SU-DHL-6 (cell line): Measurements from ENCODE around the gene IZUMO1R.

Experiments
- H2AFZ ChIP-seq: fragments of 200-600 bp; sonication (generic); 2 replicates; pipeline ENCODE4 v1.6.1; 2014; ENCODE audit warnings: low read depth, mild to moderate bottlenecking, moderate library complexity, mixed read lengths, antibody characterized with exemption, low read length; ENCODE audit not compliant: severe bottlenecking
- H3F3A ChIP-seq: fragments of 200-600 bp; shearing (Covaris generic); 2 replicates; pipeline ENCODE4 v1.6.0; 2016; ENCODE audit warnings: antibody characterized with exemption, mild to moderate bottlenecking; ENCODE audit not compliant: insufficient read depth
- H3K27ac ChIP-seq: fragments of 200-600 bp; sonication (generic); 2 replicates; pipeline ENCODE4 v1.5.1; 2016; ENCODE audit warnings: low read depth, mild to moderate bottlenecking, low read length, moderate library complexity, mixed read lengths
- H3K27me3 ChIP-seq: fragments of 200-600 bp; sonication (generic), shearing (Covaris generic); 2 replicates; pipeline ENCODE4 v1.6.0; 2014; ENCODE audit warnings: mild to moderate bottlenecking, low read length
- H3K36me3 ChIP-seq: fragments of 200-600 bp; sonication (generic); 2 replicates; pipeline ENCODE4 v1.6.1; 2014; ENCODE audit warnings: mild to moderate bottlenecking, low read length, mixed read lengths
- H3K4me2 ChIP-seq: fragments of 300-600, 200-600 bp; shearing (Covaris generic), sonication (generic); 2 replicates; pipeline ENCODE4 v1.6.0; 2014; ENCODE audit warnings: low read length, low read depth, mild to moderate bottlenecking; ENCODE audit not compliant: poor library complexity, severe bottlenecking
- H3K4me3 ChIP-seq: fragments of 200-600 bp; sonication (generic); 2 replicates; pipeline ENCODE4 v1.5.1; 2014; ENCODE audit warnings: antibody characterized with exemption, low read length, mild to moderate bottlenecking, mixed read lengths; ENCODE audit not compliant: insufficient read depth, poor library complexity, severe bottlenecking
- H3K79me2 ChIP-seq: fragments of 200-600 bp; sonication (generic); 2 replicates; pipeline ENCODE4 v1.6.1; 2014; ENCODE audit warnings: mild to moderate bottlenecking, low read length, moderate library complexity; ENCODE audit not compliant: insufficient read depth
- H3K9ac ChIP-seq: fragments of 200-600 bp; sonication (generic); 2 replicates; pipeline ENCODE4 v1.7.0; 2014; ENCODE audit warnings: mild to moderate bottlenecking, low read length
- H3K9me2 ChIP-seq: fragments of 200-600 bp; sonication (generic); replicated peaks from 2 replicates; pipeline ENCODE4 v1.6.1; 2014; ENCODE audit warnings: low read length; ENCODE audit not compliant: insufficient read depth
- H3K9me3 ChIP-seq: fragments of 200-600 bp; sonication (generic); 2 replicates; pipeline ENCODE4 v1.6.1; 2014; ENCODE audit warnings: low read length, mixed read lengths; ENCODE audit not compliant: insufficient read depth
- H4K20me1 ChIP-seq: fragments of 200-600 bp; sonication (generic); 2 replicates; pipeline ENCODE4 v1.6.1; 2014; ENCODE audit warnings: low read depth, mild to moderate bottlenecking, antibody characterized with exemption, low read length, moderate library complexity, mixed read lengths
- EZH2phosphoT487 ChIP-seq: fragments of 200-600 bp; sonication (generic), shearing (Covaris generic); conservative IDR thresholded peaks from 2 replicates; pipeline ENCODE4 v1.6.1; 2018; ENCODE audit warnings: mild to moderate bottlenecking, antibody characterized with exemption, low read length, moderate library complexity, mixed read lengths
- TF ChIP-seq, protein P1 (sequence below): fragments of 200-600 bp; sonication (generic); IDR thresholded peaks from one replicate; pipeline ENCODE4 v1.5.1; 2017; ENCODE audit warnings: antibody characterized with exemption, mild to moderate bottlenecking, low read length, moderate library complexity; ENCODE audit not compliant: insufficient read depth, poor library complexity, severe bottlenecking

Gene IZUMO1R

DNA sequence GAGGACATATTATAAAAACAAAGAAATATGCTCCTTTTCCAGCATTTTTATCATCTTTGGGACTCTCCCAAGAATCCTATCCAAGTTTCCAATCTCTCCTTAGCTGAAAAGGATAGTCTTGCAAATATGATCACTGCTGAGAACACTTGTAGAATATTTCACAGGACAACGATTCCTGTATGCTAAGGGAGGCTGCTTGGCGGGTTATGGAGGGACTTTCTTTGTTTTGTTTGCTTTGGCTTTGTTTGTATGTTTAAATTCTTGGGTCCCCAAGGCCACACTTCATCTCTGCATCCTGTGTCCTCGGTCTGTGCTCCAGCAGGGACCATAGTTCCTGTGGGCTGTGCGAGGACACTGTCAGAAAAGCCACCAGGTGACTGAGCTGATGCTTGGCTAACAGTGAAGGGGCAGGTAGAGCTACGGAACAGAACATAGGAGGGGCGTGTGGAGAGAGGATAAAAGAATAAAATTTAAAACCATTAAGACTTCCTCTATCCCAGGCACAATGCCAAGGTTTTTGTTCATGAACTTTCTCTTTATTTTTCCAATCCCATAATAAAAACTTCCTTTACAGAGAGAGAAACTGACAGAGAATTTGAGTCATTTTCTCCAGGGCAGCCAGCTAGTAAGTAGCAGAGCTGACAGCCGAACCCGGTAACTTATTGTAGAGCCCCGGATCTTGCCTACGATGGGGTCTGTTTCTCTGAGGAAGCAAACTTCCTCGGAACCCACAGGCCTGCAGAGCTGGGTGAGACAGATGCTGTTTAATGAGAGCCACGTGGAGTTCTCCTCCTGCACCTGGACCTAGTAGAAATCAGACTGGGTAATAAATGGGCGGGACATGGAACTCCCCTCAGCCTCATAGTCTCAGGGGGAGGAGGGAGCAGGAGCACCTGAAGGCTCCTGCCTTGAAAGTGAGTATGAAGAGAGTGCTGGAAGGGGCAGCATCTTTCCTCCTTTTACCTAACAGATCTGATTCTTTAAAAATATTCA lies at the start of gene IZUMO1R:
TSS of gene IZUMO1R (plus strand) at position 615 of the 993 bp plus-strand sequence. CDS start 1,057 bp downstream, outside the sequence.
- Histone ChIP-seq H3K4me2 (no peak within 1 kb of the TSS), H3K9me2 (no peaks in the 10 kb centered on the region), H3K27ac (no peak within 1 kb of the TSS), H2AFZ (no peak within 1 kb of the TSS), H3K36me3 (no peaks in the 10 kb centered on the region), H3K9ac (no peak within 1 kb of the TSS), H3K79me2 (no peaks in the 10 kb centered on the region), H3K4me3 (no peak within 1 kb of the TSS), H3K9me3 (no peaks in the 10 kb centered on the region), H4K20me1 (no peaks in the 10 kb centered on the region), H3F3A (no peaks in the 10 kb centered on the region), H3K27me3 (no peaks in the 10 kb centered on the region)
- TF ChIP-seq EZH2phosphoT487 = no peak
- TF ChIP-seq, protein P1, sequence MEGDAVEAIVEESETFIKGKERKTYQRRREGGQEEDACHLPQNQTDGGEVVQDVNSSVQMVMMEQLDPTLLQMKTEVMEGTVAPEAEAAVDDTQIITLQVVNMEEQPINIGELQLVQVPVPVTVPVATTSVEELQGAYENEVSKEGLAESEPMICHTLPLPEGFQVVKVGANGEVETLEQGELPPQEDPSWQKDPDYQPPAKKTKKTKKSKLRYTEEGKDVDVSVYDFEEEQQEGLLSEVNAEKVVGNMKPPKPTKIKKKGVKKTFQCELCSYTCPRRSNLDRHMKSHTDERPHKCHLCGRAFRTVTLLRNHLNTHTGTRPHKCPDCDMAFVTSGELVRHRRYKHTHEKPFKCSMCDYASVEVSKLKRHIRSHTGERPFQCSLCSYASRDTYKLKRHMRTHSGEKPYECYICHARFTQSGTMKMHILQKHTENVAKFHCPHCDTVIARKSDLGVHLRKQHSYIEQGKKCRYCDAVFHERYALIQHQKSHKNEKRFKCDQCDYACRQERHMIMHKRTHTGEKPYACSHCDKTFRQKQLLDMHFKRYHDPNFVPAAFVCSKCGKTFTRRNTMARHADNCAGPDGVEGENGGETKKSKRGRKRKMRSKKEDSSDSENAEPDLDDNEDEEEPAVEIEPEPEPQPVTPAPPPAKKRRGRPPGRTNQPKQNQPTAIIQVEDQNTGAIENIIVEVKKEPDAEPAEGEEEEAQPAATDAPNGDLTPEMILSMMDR = no peak

- Histone ChIP-seq H3K4me2 (no peak overlapping the region), H3K79me2 (no peaks in the 10 kb centered on the region), H2AFZ (no peak overlapping the region), H3F3A (no peaks in the 10 kb centered on the region), H3K9ac (no peak overlapping the region), H3K27ac (no peak overlapping the region), H3K36me3 (no peaks in the 10 kb centered on the region), H3K9me3 (no peaks in the 10 kb centered on the region), H3K4me3 (no peak overlapping the region), H3K9me2 (no peaks in the 10 kb centered on the region), H4K20me1 (no peaks in the 10 kb centered on the region), H3K27me3 (no peaks in the 10 kb centered on the region)
- no peak for TF ChIP-seq EZH2phosphoT487
- TF ChIP-seq, protein P1 = no peak
Measured at GRCh38 chr11:94271885-94272372, 32.5 kb upstream of the IZUMO1R start.

DNA sequence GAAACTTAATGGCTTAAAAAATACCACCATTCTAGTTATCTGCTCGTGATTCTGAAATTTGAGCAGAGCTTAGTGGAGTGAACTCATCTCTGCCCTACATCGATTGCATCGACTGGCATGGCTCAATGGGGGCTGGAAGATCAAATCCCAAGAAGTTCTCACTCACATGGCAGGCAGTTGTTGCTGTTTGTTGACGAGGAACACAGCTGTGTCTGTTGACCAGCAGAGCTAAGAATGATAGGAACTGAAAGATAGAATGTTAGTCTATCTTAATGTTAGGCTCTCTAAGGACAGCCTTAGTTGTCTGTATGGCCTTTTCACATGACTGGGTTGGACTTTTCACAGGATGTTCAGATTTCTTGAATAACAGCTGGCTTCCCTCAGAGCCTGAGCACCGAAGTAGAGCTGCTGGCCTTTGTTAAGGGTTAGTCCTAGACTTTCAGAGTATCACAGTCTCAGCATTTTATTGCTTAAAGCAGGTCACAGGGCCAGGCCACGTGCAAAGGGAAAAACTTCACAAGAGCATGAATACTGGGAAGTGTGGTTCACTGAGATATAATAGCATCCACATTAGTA lies 31.6 kb upstream of the IZUMO1R start:
- Histone ChIP-seq H3K36me3 (no peaks in the 10 kb centered on the region), H3F3A (no peaks in the 10 kb centered on the region), H4K20me1 (no peaks in the 10 kb centered on the region), H3K4me3 (no peak overlapping the region), H3K9me3 (no peaks in the 10 kb centered on the region), H3K9ac (no peak overlapping the region), H3K27ac (no peak overlapping the region), H2AFZ (no peak overlapping the region), H3K79me2 (no peaks in the 10 kb centered on the region), H3K27me3 (no peaks in the 10 kb centered on the region), H3K4me2 (no peak overlapping the region), H3K9me2 (no peaks in the 10 kb centered on the region)
- TF ChIP-seq, protein P1 = no peak
- TF ChIP-seq EZH2phosphoT487 = no peak
